Astrocyte of the cerebellum (primary cell): Measurements from ENCODE around the gene SDK2.

ENCODE experiments used
- DNase-seq: peaks from one replicate; pipeline ENCODE4 v3.0.0-alpha.2; 2011; ENCODE audit warnings: low read depth
- H3K4me3 ChIP-seq: 2 replicates; pipeline ENCODE4 v1.5.1; 2011; ENCODE audit warnings: mild to moderate bottlenecking, low read depth, low read length, moderate library complexity
- CTCF ChIP-seq: IDR thresholded peaks from 2 replicates; pipeline ENCODE4 v1.5.1; 2012; ENCODE audit warnings: low read length, low read depth, moderate library complexity, mild to moderate bottlenecking; ENCODE audit errors: missing control alignments
- in situ Hi-C: cut with HindIII; loops from 2 replicates; pipeline ENCODE4 v1.10.0; 2017; ENCODE audit warnings: low sequenced_read_pairs

SDK2 gene

GRCh38 chr17:73489333-73489732 is 154.9 kb downstream of the SDK2 start:
- H3K4me3 ChIP-seq = no peak overlapping the region
- TF ChIP-seq CTCF = no peak
- no peak for DNase-seq
- in situ Hi-C loops = no loop called here

- no peak for TF ChIP-seq CTCF
- in situ Hi-C loops = no loop called here
- DNase-seq = no peak
- no peak overlapping the region for H3K4me3 ChIP-seq
These were observed 159.1 kb downstream of the SDK2 start for GRCh38 chr17:73485130-73485529.

- TF ChIP-seq CTCF = no peak
- no peak for DNase-seq
- in situ Hi-C loops = no loop called here
- H3K4me3 ChIP-seq = no peak overlapping the region
These were observed 161.4 kb downstream of the SDK2 start for GRCh38 chr17:73482894-73483293.

- no peak for TF ChIP-seq CTCF
- in situ Hi-C loops = no loop called here
- DNase-seq = no peak
- no peak overlapping the region for H3K4me3 ChIP-seq
These were observed 162.0 kb downstream of the SDK2 start for GRCh38 chr17:73482251-73482716.

GRCh38 chr17:73481676-73482075 is 162.6 kb downstream of the SDK2 start:
- DNase-seq = no peak
- in situ Hi-C loops = no loop called here
- no peak overlapping the region for H3K4me3 ChIP-seq
- no peak for TF ChIP-seq CTCF

GRCh38 chr17:73480740-73481139 is 163.5 kb downstream of the SDK2 start:
- no peak for DNase-seq
- no peak for TF ChIP-seq CTCF
- in situ Hi-C loops = no loop called here
- H3K4me3 ChIP-seq = no peak overlapping the region

- no peak for DNase-seq
- in situ Hi-C loops = no loop called here
- H3K4me3 ChIP-seq = no peak overlapping the region
- no peak for TF ChIP-seq CTCF
These were observed 165.3 kb downstream of the SDK2 start for GRCh38 chr17:73478768-73479424.
